ENCODE data around the gene RFTN1.

Gene RFTN1

GRCh38 chr3:16373341-16373946 is 140.1 kb downstream of the RFTN1 start:
- no peak for DNase-seq

- DNase-seq: no peak
Measured at GRCh38 chr3:16372362-16373292, 140.9 kb downstream of the RFTN1 start.

GRCh38 chr3:16370872-16371740 is 142.4 kb downstream of the RFTN1 start:
- no peak for DNase-seq

- no peak for DNase-seq
Measured at GRCh38 chr3:16370503-16370871, 143.0 kb downstream of the RFTN1 start.

GRCh38 chr3:16369885-16370284 is 143.6 kb downstream of the RFTN1 start:
- DNase-seq: no peak

GRCh38 chr3:16369276-16369675 is 144.2 kb downstream of the RFTN1 start:
- DNase-seq: no peak

- no peak for DNase-seq
Measured at GRCh38 chr3:16366581-16366980, 146.9 kb downstream of the RFTN1 start.

- DNase-seq: no peak
Measured at GRCh38 chr3:16365491-16366128, 147.9 kb downstream of the RFTN1 start.

- no peak for DNase-seq
Measured at GRCh38 chr3:16364963-16365362, 148.5 kb downstream of the RFTN1 start.

GRCh38 chr3:16364323-16364722 is 149.2 kb downstream of the RFTN1 start:
- DNase-seq: no peak

- DNase-seq: no peak
Measured at GRCh38 chr3:16363636-16364035, 149.9 kb downstream of the RFTN1 start.

- no peak for DNase-seq
Measured at GRCh38 chr3:16362770-16363169, 150.7 kb downstream of the RFTN1 start.

- no peak for DNase-seq
Measured at GRCh38 chr3:16361087-16361486, 152.4 kb downstream of the RFTN1 start.

GRCh38 chr3:16359331-16359730 is 154.2 kb downstream of the RFTN1 start:
- no peak for DNase-seq

GRCh38 chr3:16358336-16358735 is 155.2 kb downstream of the RFTN1 start:
- no peak for DNase-seq

- no peak for DNase-seq
Measured at GRCh38 chr3:16357186-16358121, 156.0 kb downstream of the RFTN1 start.

GRCh38 chr3:16355828-16356227 is 157.7 kb downstream of the RFTN1 start:
- DNase-seq: no peak

GRCh38 chr3:16354291-16354690 is 159.2 kb downstream of the RFTN1 start:
- no peak for DNase-seq

GRCh38 chr3:16352428-16352827 is 161.1 kb downstream of the RFTN1 start:
- DNase-seq: no peak

- DNase-seq: no peak
Measured at GRCh38 chr3:16350597-16351318, 162.7 kb downstream of the RFTN1 start.

- no peak for DNase-seq
Measured at GRCh38 chr3:16349986-16350596, 163.4 kb downstream of the RFTN1 start.

Measured in NCI-H1417 treated with DMSO at 0.1 percent for 48 hours (cell line).